WTC11 (cell line): ENCODE measurements around the gene VAV2.

Source experiments
- ETV6 ChIP-seq: sonication (generic); formaldehyde crosslinking; IDR thresholded peaks from 2 replicates; pipeline ENCODE4 v1.8.1; 2022; ENCODE audit warnings: mild to moderate bottlenecking, missing genetic modification reagents
- TF ChIP-seq, protein P1 (sequence below): sonication (generic); formaldehyde crosslinking; IDR thresholded peaks from 2 replicates; pipeline ENCODE4 v1.8.1; 2022; ENCODE audit warnings: mild to moderate bottlenecking, moderate library complexity, missing genetic modification reagents

DNA sequence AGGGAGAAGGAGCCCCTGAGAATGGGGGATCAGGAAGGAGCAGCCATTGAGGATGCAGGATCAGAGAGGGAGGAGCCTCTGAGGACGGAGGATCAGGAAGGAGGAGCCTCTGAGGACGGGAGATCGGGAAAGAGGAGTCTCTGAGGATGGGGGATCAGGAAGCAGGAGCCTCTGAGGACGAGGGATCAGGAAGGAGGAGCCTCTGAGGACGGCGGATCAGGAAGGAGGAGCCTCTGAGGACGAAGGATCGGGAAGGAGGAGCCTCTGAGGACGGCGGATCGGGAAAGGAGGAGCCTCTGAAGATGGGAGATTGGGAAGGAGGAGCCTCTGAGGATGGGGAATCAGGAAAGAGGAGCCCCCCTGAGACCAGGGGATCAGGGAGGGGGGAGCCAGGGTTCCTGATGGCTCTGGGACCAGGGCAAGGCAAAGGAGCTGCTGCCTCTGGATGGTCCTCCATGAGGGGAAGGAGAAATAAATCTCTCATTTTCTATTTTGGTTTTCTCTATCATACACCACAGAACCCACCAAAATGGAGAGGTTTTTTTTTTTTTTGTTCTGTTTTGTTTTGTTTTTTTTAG, 231.3 kb downstream of the VAV2 start:
- no peak for TF ChIP-seq ETV6
- TF ChIP-seq, protein P1, sequence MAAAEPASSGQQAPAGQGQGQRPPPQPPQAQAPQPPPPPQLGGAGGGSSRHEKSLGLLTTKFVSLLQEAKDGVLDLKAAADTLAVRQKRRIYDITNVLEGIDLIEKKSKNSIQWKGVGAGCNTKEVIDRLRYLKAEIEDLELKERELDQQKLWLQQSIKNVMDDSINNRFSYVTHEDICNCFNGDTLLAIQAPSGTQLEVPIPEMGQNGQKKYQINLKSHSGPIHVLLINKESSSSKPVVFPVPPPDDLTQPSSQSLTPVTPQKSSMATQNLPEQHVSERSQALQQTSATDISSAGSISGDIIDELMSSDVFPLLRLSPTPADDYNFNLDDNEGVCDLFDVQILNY (CRISPR knock-in tag) = no peak
